ENCODE results near the gene NCAPD3.
A peak's percentile ranks its signal among the peaks of the same experiment; 100 is the strongest.

The NCAPD3 gene

DNA sequence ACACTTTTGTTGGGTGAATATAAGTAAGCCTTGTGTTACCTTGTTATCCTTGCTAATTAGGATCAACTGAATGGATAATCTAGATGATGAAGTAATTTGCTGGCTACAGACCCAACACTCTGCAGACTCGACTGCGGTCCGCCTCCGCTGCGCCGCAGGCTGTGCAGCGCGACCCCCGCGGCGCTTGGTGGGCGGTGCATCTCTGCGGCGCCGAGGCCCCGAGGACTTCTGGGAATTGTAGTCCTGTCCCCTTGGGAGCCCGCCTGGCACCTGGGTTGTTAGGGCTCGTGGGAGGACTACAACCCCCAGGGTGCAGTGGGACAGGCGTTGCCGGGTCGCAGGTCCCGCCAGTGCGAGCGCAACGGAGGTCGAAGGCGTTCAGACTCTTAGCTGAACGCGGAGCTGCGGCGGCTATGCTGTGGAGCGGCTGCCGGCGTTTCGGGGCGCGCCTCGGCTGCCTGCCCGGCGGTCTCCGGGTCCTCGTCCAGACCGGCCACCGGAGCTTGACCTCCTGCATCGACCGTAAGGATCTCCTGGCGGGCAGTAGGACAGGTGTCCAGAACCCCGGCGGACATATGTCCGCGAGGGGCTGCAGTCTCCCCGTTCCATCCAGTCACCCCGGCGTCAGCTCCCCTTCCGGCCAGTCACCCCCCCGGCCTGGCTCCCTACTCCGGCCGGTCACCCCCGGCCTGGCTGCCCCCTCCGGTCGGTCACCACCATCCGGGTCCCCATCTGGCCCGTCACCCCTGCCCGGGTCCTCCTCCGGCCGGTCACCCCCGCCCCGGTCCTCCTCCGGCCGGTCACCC is 29.6 kb upstream of the NCAPD3 start, which contains the start of the genes ACAD8 and THYN1:
Gene ACAD8, plus strand, starts transcription at position 381 of the 806 bp plus-strand sequence. Its CDS starts 33 bp downstream, at position 414.
Gene THYN1, minus strand, starts transcription at position 165 of the 806 bp plus-strand sequence. CDS start 470 bp downstream, outside the sequence.
- DNase-seq = peak; percentile 99

- DNase-seq = no peak
These were observed 28.8 kb upstream of the NCAPD3 start for GRCh38 chr11:134252346-134253187.

DNA sequence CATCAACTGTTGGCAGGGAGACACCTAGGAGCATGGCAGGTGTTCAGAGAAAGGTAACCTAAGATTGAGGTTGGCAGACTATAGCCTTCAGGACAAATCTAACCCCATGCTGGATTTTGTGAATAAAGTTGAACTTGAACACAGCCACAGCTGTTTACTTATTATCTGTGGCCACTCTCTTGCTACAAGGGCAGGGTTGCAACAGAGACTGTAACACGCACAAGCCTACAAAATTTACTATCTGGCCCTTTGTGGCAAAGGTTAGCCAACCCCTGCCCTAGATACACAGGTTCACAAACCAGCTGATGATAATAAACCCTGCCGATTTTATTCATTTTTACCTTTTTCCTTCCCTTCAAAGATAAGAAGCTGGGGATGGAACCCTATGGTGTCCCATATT is 26.9 kb upstream of the NCAPD3 start:
- no peak for DNase-seq

DNA sequence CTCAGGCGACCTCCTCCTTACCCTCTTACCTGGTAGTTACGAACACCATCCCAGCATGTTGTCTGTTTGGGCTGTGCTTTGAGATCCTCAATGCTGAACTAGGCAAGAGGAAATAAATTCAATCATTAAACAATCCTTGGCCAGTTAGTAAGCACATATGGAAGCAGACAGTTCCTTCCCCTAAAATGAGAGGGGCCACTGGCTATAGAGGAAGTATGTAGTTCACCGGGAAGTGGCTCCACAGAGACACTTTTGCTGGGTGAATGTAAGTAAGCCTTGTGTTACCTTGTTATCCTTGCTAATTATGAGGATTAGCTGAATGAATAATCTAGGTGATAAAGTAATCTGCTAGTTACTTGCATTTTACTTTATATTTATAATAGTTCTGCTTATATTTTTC is 26.5 kb upstream of the NCAPD3 start:
- no peak for DNase-seq

- no peak for DNase-seq
These were observed 25.2 kb upstream of the NCAPD3 start for GRCh38 chr11:134248910-134249480.

DNA sequence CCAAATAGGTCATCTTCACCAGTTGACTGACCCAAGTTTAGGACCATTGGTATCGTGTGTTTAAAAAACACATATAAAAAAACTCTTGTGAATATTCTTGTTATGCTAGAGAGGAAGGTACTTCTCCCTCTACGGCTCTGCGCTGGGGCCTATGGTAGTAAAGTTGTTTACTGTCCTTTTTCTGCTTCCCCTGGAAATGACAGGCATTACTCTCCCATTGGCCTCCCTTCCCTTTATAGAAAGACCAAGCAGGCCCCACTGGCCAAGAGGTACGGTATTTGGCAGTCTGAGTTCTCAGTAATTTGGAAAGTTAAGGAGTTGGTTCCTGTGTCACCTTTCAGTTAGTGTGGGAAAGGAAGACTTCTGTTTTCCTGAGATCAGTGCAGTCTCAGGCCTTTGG is 22.9 kb upstream of the NCAPD3 start:
- DNase-seq = no peak

DNA sequence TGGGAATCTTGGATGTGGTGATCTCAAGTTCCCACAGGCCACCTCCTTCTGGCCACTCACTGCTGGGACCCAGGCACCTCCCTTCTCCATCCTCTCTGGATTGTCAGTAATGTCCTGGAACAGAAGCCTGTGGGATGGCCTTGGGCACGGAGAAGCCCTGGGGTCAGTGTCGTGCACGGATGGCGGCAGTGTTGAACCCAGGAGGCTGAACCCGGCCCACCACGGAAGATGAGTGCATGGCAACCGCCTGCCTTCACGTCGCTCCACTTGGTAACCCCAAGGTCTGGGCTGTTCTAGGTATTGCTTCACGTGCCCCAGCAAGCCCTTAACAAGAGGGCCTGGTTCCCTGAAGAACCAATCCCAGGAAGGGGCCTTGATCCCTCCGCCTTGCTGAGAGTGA is 22.3 kb upstream of the NCAPD3 start:
- DNase-seq = no peak

GRCh38 chr11:134245434-134245833 is 21.7 kb upstream of the NCAPD3 start:
- no peak for DNase-seq

GRCh38 chr11:134244593-134244992 is 20.8 kb upstream of the NCAPD3 start:
- DNase-seq = no peak

DNA sequence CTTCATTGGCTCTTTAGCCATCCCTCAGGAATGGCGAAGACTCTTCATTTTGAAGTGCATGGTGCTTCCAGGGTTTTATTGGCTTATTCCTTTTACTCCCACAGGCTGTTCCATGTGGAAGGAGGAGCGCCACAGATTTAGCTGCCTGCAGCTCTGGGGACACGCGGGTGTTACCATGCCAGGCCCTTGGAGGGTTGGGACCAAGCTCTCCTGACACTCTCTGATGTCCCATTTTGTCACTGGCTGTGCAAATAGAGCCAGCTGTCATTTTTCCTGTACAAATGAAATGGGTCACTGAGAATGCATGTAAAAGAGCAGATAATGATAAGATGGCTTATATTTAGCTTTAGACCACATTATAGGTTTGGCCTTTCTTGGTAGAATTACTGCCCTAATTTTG is 20.1 kb upstream of the NCAPD3 start:
- DNase-seq = no peak

- DNase-seq = no peak
These were observed 18.6 kb upstream of the NCAPD3 start for GRCh38 chr11:134242376-134242775.

DNA sequence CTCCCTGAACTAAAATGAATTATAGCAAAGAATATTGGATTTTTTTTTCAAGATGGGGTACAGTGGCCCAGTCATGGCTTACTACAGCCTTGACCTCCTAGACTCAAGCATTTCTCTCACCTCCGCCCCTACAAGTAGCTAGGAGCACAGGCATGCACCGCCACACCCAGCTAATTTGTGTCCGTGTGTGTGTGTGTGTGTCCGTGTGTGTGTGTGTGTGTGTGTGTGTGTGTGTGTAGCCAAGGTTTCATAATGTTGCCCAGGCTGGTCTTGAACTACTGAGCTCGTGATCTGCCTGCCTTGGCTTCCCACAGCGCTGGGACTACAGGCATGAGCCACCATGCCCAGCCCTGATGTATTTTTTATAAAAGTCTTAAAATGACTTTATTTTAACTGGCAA is 16.8 kb upstream of the NCAPD3 start:
- no peak for DNase-seq

DNA sequence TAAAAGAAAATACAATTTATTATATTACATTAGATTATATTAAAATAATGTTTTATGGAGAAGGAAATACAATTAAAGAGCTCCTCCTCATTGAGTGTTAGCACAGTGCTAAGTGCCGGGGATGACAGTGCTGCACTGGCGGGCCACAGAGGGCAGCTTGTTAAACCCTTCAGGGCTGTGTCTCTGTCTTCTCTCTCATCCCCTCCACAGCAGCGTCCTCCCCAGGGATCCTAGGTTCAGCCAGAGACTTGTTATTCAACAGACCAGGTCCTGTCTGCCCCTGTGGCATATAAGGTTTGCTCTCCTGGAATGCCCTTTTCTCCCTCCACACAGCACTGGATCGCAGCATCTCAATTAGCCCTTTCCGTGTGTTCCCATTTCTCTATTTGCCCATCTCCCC is 15.2 kb upstream of the NCAPD3 start:
- DNase-seq = no peak

DNA sequence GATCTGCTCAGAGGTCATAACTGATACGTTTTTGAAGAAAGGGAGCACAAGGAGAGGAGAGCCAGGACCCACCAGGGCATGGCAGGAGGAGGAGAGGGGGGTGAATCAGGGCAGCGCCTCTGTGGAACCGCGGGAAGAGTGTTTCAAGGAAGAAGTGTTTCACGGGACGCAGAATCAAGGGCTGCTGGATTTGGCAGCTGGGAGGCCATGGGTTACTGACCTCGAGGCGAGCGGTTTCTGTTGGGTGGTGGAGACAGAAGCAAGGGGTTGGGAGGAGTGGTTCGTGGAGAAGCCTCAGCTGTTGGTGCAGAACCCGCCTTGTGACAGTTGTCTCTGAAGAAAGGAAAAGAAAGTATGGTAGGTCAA is 13.8 kb upstream of the NCAPD3 start:
- DNase-seq = no peak

GRCh38 chr11:134236834-134237556 is 13.2 kb upstream of the NCAPD3 start:
- no peak for DNase-seq

GRCh38 chr11:134235399-134235798 is 11.6 kb upstream of the NCAPD3 start:
- DNase-seq = no peak

DNA sequence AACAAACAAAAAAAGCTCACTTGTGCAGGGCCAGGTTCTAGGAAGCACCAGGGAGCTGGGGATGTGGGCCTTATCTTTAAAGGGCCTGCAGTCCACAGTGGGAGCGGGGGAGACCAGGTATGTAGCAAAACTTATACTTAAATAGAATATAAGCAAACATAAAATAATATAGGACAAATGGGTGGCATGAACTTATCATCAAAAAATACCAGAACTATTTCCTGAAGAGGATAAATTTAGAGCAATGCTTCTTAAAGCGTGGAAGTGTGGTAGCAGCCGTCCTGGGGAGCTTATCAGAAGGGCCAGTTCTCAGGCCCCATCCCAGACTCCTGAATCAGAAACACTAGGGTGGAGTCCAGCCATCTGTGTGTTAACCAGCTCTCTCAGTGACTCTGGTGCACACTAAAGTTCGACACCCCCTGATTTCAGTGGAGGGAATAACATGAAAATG is 10.0 kb upstream of the NCAPD3 start:
- no peak for DNase-seq

DNA sequence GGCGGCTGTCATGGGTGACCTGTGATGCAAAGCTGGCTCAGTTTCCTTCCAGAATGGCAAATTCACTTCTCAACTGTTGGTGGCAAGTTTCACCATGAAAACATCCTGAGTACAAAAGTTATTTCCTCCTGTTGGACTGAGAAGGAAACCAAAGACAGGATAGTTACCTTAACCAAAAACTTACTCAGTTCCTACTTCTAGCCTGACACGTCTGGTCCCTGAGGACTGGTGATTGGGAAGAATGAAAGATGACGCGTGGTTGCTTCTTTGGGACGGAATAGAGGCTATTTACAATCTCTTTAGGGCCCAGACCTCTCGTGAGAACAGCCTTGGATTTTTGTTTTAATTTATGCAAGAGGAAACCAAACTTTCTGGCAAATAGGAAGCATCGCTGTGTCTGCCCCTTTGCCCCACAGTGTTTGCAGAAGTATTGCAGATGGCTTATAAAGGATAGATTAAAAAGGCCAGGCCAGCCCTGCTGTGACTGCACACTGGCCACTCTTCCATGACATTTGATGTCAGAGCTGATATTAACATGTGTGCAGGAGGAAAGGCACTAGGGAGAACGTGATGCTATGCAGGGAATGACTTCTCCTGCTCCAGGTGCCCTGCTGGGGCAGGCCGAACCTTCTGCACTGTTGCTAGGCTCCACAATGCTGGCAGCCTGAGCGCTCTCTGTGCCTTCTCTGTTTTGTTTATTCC is 8.3 kb upstream of the NCAPD3 start:
- DNase-seq = no peak

- no peak for DNase-seq
These were observed 6.6 kb upstream of the NCAPD3 start for GRCh38 chr11:134230339-134230738.

DNA sequence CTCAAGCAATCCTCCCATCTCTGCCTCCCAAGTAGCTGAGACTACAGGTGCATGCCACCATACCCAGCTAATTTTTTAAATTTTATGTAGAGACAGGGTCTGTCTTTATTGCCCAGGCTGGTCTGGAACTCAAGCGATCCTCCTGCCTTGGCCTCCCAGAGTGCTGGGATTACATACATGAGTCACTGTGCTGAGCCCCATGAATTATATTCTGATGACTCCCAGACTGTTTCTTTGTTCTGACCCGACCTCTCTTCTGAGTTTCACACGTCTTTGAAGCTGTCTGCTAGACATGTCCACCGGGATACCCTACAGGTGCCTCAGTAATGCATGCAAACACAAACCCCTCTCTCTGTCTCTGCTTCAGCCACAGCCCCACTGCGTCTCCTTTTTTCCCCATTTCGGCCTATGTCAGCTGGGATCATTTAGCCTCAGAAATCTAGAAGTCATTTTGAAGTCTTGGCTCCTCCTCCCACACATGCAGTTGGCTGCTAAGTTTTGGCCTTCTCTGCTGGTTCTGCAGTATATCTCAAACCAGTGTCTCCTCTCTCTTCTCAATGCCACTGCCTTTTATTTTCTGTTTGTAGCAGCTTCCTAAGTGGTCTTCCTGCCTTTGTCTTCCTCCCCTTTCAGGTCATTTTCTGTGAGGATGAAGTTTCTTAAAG is 5.5 kb upstream of the NCAPD3 start:
- DNase-seq = no peak

DNA sequence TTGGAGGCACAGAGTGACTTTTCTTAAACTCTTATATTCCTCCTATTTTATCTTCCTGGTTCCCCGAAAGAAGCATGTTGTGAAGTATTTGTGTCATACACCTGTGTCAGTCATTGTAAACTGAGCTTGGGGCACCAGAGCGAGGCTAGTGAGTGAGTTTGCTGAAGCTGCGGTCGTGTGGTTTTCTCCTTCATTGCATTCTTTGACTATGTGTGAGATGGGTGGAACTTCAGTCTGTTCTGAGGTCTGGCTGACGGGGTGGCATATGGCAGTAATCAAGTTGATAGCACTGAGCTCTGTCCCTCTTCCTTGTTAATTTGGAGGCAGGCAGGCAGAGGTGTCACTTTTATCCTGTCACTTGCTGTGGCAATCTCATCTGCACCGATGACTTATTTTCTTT is 4.9 kb upstream of the NCAPD3 start:
- DNase-seq = no peak

Measured in NCI-H1092 treated with DMSO at 0.1 percent for 48 hours (cell line).